ENCODE measurements around the gene RAPGEF1.

The RAPGEF1 gene

GRCh38 chr9:131748411-131748955, 8.6 kb upstream of the RAPGEF1 start:
- DNase-seq, result no peak

GRCh38 chr9:131747352-131747751, 7.5 kb upstream of the RAPGEF1 start:
- DNase-seq, result peak; percentile 43

- no peak for DNase-seq
These were observed 5.7 kb upstream of the RAPGEF1 start for GRCh38 chr9:131745610-131746009.

- no peak for DNase-seq
These were observed 4.9 kb upstream of the RAPGEF1 start for GRCh38 chr9:131744720-131745201.

DNA sequence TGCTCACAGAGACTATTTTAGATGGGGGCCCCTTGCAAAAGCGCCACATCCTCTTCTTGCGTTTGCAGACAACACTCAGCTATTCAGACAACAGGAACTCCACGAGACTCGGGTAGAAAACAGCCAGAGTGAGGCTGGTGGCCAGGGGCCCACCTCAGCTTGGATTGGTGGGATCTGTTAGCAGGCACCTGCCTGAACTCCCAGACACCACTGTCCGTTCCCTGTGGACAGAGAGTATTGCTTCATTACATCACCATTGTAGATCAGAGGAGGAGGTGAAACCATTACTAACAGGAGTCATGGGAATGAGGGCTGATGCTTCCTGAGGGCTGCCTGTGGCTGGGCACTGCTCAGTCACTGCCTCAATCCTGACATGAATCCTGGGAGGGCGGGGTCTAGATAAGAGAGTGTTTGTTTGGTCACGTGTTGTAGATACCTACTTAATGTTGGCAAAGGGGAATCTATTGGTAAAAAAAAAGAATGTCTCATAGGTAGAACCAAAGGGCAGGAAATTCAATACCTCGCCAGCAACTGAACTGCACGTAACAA, 4.4 kb upstream of the RAPGEF1 start:
- no peak for DNase-seq

GRCh38 chr9:131743501-131743900, 3.6 kb upstream of the RAPGEF1 start:
- DNase-seq, result no peak

GRCh38 chr9:131743096-131743495, 3.2 kb upstream of the RAPGEF1 start:
- no peak for DNase-seq

DNA sequence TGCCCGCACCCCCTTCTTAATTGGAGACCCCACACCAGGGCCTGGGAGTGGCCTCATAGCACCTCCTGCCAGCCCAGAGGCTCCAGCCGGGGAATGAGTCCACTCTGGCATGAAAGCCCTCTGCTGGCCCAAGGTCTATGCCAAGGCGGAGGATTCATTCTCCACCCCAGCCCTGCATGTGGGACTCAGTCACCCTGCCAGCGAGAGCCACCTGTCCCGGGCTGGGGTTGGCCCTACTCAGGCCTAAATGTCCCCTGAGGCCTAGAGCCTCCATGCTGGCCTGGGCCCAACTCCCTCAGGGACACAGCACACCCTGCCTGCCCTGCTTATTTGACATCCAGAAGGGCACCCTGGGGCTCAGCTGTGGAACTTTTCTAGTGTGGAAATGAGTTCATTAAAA, 1.0 kb upstream of the RAPGEF1 start:
- DNase-seq, result no peak

DNA sequence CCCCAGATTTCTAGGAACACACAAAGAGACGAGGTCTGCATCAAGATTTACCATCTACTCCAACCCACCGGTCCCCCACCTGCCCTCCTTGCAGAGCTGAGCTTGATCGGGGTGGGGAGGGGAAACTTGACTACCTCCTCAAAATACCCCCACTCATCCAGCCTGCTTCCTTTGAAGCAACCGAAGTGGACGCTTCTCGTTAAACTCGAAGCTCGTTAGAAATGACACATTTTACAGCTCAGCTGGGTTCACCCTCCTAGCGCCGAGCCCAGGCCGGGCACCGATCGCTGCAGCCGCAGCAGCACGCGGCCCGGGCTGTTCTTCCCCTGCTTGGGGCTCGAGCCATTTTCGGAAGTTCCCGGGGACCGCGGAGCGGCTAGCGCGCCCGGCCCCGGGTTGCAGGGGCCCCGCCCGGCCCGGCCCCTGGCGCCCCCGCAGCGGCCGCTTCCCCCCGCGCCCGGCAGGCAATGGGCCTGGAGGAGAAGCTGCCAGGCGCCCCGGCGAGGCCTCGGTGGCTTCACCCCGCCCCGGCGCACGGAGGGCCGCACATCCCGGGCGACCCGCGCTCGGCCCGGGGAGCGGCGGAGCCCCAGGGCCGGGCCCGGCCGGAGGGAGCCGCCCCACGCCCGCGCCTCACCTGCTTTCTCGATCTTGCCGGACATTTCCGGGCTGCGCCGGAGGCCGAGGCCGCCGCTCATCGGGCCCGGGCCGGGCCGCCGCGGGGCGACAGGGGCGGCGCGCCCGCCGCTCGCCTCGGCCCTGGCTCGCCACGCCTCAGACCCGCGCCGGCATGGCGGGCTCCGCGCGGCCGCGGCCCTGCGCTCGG, 530 bp downstream of the RAPGEF1 start:
- no peak for DNase-seq

DNA sequence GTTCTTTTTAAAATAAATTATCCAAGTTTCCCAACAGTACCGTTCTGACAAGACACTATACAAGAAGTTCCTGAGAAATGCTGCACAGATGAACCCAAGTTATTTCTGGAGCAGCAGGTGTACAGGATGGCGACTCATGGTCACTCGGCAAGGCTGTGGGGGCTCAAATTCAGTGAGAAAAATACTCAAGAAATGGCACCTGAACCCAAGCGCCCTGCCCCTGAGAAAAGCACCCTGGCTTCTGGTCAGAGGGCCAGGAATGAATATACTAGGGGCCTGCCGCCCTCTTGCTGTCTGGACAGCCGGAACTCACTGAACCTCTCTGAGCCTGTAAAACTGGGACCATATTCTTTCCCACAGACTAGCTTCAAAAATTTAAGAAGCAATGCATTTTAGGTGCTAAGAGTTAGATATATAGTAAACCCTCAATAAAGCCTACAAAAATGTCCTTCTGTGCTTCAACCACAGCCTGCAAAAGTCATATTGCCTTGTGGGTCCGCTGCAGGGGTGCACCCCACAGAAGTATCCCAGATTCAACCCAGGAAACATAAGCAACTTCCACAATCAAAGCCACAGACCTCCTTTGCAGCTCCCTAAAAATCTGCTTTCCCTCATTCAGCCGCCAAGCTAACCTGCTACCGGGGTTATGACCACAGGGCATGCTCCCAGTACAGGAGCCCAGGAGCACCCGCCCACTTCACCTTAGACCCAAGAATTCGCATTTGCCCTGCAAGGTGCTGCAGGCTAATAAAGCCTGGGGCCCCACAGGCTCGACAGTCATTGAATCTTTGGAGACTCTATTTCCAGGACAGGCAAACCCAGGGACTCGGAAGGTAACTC, 1.4 kb downstream of the RAPGEF1 start:
- DNase-seq, result no peak

- no peak for DNase-seq
These were observed 2.5 kb downstream of the RAPGEF1 start for GRCh38 chr9:131737426-131737825.

DNA sequence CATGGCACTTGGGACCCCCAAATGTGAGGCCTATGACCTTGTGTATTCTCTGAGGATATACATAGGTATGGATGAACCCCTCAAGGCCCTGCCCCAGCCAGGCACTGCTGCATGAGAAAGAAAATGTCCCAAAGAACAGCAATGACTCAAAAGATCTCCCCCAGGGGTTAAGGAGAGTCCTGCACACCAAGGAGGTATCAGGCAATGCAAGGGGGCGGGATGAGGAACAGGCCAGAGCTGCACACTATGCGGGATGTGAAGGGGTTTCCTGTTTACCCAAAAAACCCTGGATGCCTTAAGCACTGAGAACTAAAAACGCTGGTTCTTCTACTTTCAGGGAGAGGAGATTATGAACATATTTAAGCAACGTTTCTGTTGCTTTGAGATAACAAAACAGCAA, 3.4 kb downstream of the RAPGEF1 start:
- DNase-seq, result no peak

GRCh38 chr9:131735238-131736128, 4.4 kb downstream of the RAPGEF1 start:
- no peak for DNase-seq

DNA sequence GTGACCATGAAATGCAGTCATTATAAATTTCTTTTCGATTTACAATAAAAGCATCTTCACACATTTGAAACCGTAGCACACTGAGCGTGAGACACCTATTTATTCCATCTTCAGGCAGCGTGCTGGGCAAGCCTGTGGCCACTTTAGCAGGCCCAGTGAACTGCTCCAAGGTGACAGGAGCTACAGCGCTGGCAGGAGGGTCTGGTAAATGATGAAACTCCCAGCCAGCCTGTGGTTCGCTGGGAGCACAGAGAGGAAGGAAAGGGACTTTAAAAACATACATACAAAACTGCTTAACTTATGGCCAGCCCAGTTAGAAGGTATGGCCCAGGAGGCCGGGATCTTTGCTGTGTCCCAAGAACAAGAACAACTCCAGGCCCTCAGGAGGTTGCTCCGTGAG, 5.1 kb downstream of the RAPGEF1 start:
- DNase-seq, result no peak

- DNase-seq, result peak; percentile 37
These were observed 5.7 kb downstream of the RAPGEF1 start for GRCh38 chr9:131734165-131734610.

DNA sequence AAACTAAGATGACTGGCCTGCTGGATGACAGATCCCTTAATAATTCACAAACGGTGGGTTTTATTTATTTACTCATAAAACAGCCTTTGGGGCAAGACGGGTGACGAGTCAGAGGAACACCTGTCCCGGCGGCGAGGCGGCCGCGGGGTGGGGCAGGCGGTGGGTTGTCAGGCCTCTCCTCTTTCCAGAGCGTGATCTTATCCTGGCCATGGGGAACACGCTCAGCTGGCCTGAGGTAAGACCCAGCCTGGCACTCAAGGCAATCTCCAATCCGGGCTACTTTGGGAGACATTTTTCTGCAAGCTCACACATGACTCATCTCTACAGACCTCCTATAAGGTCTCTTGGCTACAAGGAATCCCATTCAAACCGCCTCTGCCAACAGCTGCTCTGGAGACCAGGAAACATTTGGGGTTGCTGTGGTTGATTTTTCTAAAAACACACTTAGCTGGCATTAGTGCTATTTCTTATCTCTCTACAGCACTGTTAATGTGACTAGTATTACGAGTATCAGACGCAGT, 6.3 kb downstream of the RAPGEF1 start:
- DNase-seq, result peak; percentile 92

DNA sequence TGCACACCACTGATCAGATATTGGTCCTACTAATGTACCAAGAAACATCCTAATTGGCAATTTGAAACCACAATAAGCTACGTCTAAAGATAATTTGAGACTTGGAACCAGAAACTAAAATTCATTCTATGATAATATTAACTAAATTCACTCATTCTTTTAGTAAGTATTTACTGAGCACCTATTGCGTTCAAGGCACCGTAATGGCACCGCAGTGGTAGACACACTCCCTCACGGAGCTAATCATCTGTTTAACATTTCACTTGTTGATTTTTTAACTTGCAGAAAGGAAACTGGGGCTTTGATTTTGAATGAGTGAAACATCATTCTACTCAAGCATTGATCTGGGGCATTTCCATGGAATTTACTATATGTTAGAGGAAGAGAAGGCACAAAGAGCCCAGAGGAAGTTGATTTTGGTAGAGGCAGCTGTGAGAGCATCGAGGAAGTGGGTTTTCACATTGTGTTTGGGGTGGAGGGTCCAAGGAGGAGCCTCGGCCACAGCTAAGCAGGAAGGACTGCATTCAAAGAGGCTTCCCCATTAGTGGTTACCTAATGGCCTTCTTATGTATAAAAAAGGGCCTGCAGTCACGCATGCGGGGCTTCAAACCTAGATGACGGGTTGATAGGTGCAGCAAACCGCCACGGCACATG, 7.1 kb downstream of the RAPGEF1 start:
- DNase-seq, result no peak

- DNase-seq, result peak; percentile 12
These were observed 7.8 kb downstream of the RAPGEF1 start for GRCh38 chr9:131732061-131732526.

DNA sequence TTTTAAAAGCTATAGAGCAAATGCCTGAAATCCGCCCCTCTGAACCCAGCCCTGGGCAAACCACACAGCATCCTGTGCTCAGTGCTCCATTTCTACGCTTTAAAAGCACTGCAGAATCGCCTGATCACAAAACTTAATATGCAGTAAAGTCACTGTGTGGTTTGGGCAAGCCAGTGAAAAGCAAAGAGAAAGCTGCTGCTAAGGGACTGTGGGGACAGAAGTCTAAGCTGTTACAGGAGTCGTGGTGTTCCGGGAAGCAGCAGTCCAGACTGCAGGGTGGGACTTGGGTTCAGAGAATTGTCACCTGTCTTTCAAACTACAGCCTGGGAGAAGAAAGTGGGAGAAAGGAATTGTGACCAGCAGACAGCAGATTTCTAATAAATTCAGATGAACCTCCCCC, 8.2 kb downstream of the RAPGEF1 start:
- no peak for DNase-seq

- DNase-seq, result no peak
These were observed 8.6 kb downstream of the RAPGEF1 start for GRCh38 chr9:131731237-131731636.

DNA sequence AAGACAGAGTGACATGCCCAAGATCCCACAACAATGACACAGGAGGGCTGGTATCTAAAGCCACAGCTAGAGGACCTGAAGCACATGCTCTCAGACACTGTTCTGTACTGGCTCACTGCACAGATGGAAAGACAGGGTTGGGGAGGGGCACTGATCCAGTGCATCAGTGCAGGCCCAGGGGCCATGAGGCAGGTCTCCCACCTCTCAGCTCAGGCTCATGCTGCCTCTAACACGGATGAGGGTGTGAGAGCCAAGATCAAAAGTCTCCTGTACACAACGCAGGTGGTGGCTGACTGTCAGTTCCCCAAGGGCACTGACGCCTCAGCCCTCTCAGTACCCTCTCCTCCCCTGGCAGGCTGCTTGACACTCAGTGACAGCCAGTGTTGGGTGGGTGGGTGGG, 10.9 kb downstream of the RAPGEF1 start:
- no peak for DNase-seq
